ENCODE data around the gene TMEM253.

Gene TMEM253

GRCh38 chr14:21063479-21063878, 37.4 kb upstream of the TMEM253 start:
- Mint-ChIP-seq H3K36me3 (ENCODE audit: insufficient read depth) (peaks cover 2% of the 10 kb centered on the region), H3K4me3 (no peak overlapping the region), H3K9me3 (no peaks in the 10 kb centered on the region), H3K27ac (no peak overlapping the region), H3K4me1 (ENCODE audit: low read depth in 2 of 2) (peaks cover 1% of the 10 kb centered on the region in 2 donors), H3K27me3 (peaks cover 78 to 85% of the 10 kb centered on the region in 2 donors)
- DNase-seq (no peak), ATAC-seq (replicated peaks) (no peak)

- H3K27ac Mint-ChIP-seq = no peak overlapping the region
- H3K4me3 Mint-ChIP-seq = no peak overlapping the region
- no peaks in the 10 kb centered on the region for H3K9me3 Mint-ChIP-seq
- ATAC-seq (replicated peaks) (no peak), DNase-seq (no peak)
- peaks cover 28 to 31% of the 10 kb centered on the region in 2 donors for H3K4me1 Mint-ChIP-seq (ENCODE audit: low read depth in 2 of 2)
- H3K36me3 Mint-ChIP-seq (ENCODE audit: insufficient read depth) = peaks cover 8% of the 10 kb centered on the region
- peaks cover 89 to 90% of the 10 kb centered on the region in 2 donors for H3K27me3 Mint-ChIP-seq
Measured at GRCh38 chr14:21066882-21067502, 33.9 kb upstream of the TMEM253 start.

- peaks cover 28 to 34% of the 10 kb centered on the region in 2 donors for H3K4me1 Mint-ChIP-seq (ENCODE audit: low read depth in 2 of 2)
Measured at GRCh38 chr14:21068521-21069387, 32.1 kb upstream of the TMEM253 start.

GRCh38 chr14:21069388-21070082, 31.3 kb upstream of the TMEM253 start:
- ATAC-seq (replicated peaks) (peak; percentile 36), DNase-seq (peak; percentile 18 to 29 (median 28))
- no peaks in the 10 kb centered on the region for H3K9me3 Mint-ChIP-seq
- H3K27me3 Mint-ChIP-seq = peaks cover 83 to 94% of the 10 kb centered on the region in 2 donors
- H3K36me3 Mint-ChIP-seq (ENCODE audit: insufficient read depth) = peaks cover 11% of the 10 kb centered on the region
- H3K4me3 Mint-ChIP-seq = peak overlapping the region; percentile 85 to 86
- peak overlapping the region; percentile 92 to 93 for H3K27ac Mint-ChIP-seq
- peaks cover 28 to 34% of the 10 kb centered on the region in 2 donors for H3K4me1 Mint-ChIP-seq (ENCODE audit: low read depth in 2 of 2)

More at GRCh38 chr14:21068521-21069387, 32.1 kb upstream of the TMEM253 start:
- DNase-seq = peak; percentile 56 to 62 (median 58)
- peak; percentile 64 for ATAC-seq (replicated peaks)
- Mint-ChIP-seq H3K27ac (peak overlapping the region; percentile 92 to 93), H3K9me3 (no peaks in the 10 kb centered on the region), H3K27me3 (peaks cover 89 to 90% of the 10 kb centered on the region in 2 donors), H3K4me3 (peak overlapping the region; percentile 85 to 86), H3K36me3 (ENCODE audit: insufficient read depth) (peaks cover 11% of the 10 kb centered on the region)

GRCh38 chr14:21070083-21070609, 30.7 kb upstream of the TMEM253 start, which contains the start of gene ARHGEF40:
Gene ARHGEF40 (plus strand): TSS chr14:21070304. CDS start chr14:21070397, 93 bp downstream.
- DNase-seq (peak in 1 of 3 experiments; percentile 24), ATAC-seq (replicated peaks) (peak; percentile 10)
- Mint-ChIP-seq H3K9me3 (no peaks in the 10 kb centered on the region), H3K4me1 (ENCODE audit: low read depth in 2 of 2) (peaks cover 28 to 34% of the 10 kb centered on the region in 2 donors), H3K4me3 (peak within 1 kb of the TSS; percentile 85 to 86), H3K27me3 (peaks cover 80 to 89% of the 10 kb centered on the region in 2 donors), H3K27ac (peak within 1 kb of the TSS; percentile 92 to 93), H3K36me3 (ENCODE audit: insufficient read depth) (peaks cover 11% of the 10 kb centered on the region)

- ATAC-seq (replicated peaks) (peak; percentile 35), DNase-seq (peak in 2 of 3 experiments; percentile 18)
- peak overlapping the region; percentile 86 to 90 for H3K27ac Mint-ChIP-seq
- H3K4me3 Mint-ChIP-seq = peak overlapping the region; percentile 85
- H3K9me3 Mint-ChIP-seq = no peaks in the 10 kb centered on the region
- peaks cover 28 to 34% of the 10 kb centered on the region in 2 donors for H3K4me1 Mint-ChIP-seq (ENCODE audit: low read depth in 2 of 2)
- peaks cover 74 to 84% of the 10 kb centered on the region in 2 donors for H3K27me3 Mint-ChIP-seq
- H3K36me3 Mint-ChIP-seq (ENCODE audit: insufficient read depth) = peaks cover 11% of the 10 kb centered on the region
Measured at GRCh38 chr14:21070610-21071224, 30.1 kb upstream of the TMEM253 start.

- peak; percentile 38 for ATAC-seq (replicated peaks)
- H3K27ac Mint-ChIP-seq = peak overlapping the region; percentile 86 to 90
- peak in 2 of 3 experiments; percentile 18 to 20 for DNase-seq
- H3K9me3 Mint-ChIP-seq = no peaks in the 10 kb centered on the region
- H3K4me3 Mint-ChIP-seq = peak overlapping the region; percentile 85
- H3K4me1 Mint-ChIP-seq (ENCODE audit: low read depth in 2 of 2) = peaks cover 28 to 34% of the 10 kb centered on the region in 2 donors
- peaks cover 11% of the 10 kb centered on the region for H3K36me3 Mint-ChIP-seq (ENCODE audit: insufficient read depth)
- H3K27me3 Mint-ChIP-seq = peaks cover 72 to 81% of the 10 kb centered on the region in 2 donors
Measured at GRCh38 chr14:21071225-21072030, 29.4 kb upstream of the TMEM253 start.

GRCh38 chr14:21072031-21072473, 28.8 kb upstream of the TMEM253 start:
- ATAC-seq (replicated peaks) (no peak), DNase-seq (no peak)
- Mint-ChIP-seq H3K4me1 (ENCODE audit: low read depth in 2 of 2) (peaks cover 28 to 34% of the 10 kb centered on the region in 2 donors), H3K4me3 (peak overlapping the region; percentile 85), H3K9me3 (no peaks in the 10 kb centered on the region), H3K36me3 (ENCODE audit: insufficient read depth) (peaks cover 11% of the 10 kb centered on the region), H3K27ac (peak overlapping the region in 1 of 2 donors; percentile 86), H3K27me3 (peaks cover 66 to 76% of the 10 kb centered on the region in 2 donors)

GRCh38 chr14:21072781-21073339, 28.0 kb upstream of the TMEM253 start:
- H3K36me3 Mint-ChIP-seq (ENCODE audit: insufficient read depth) = peaks cover 11% of the 10 kb centered on the region
- peak overlapping the region; percentile 85 for H3K4me3 Mint-ChIP-seq
- DNase-seq (no peak), ATAC-seq (replicated peaks) (no peak)
- no peaks in the 10 kb centered on the region for H3K9me3 Mint-ChIP-seq
- H3K4me1 Mint-ChIP-seq (ENCODE audit: low read depth in 2 of 2) = peaks cover 28 to 34% of the 10 kb centered on the region in 2 donors
- H3K27ac Mint-ChIP-seq = no peak overlapping the region
- H3K27me3 Mint-ChIP-seq = peaks cover 58 to 71% of the 10 kb centered on the region in 2 donors

GRCh38 chr14:21073921-21074320, 26.9 kb upstream of the TMEM253 start:
- ATAC-seq (replicated peaks) (no peak), DNase-seq (no peak)
- peaks cover 7% of the 10 kb centered on the region for H3K36me3 Mint-ChIP-seq (ENCODE audit: insufficient read depth)
- no peaks in the 10 kb centered on the region for H3K9me3 Mint-ChIP-seq
- H3K27me3 Mint-ChIP-seq = peaks cover 50 to 71% of the 10 kb centered on the region in 2 donors
- no peak overlapping the region for H3K27ac Mint-ChIP-seq
- H3K4me1 Mint-ChIP-seq (ENCODE audit: low read depth in 2 of 2) = peaks cover 22 to 29% of the 10 kb centered on the region in 2 donors
- no peak overlapping the region for H3K4me3 Mint-ChIP-seq

GRCh38 chr14:21074398-21075272, 26.2 kb upstream of the TMEM253 start:
- Mint-ChIP-seq H3K36me3 (ENCODE audit: insufficient read depth) (peaks cover 5% of the 10 kb centered on the region), H3K27me3 (peaks cover 43 to 66% of the 10 kb centered on the region in 2 donors), H3K27ac (no peak overlapping the region), H3K4me3 (no peak overlapping the region), H3K4me1 (ENCODE audit: low read depth in 2 of 2) (peaks cover 16 to 21% of the 10 kb centered on the region in 2 donors), H3K9me3 (no peaks in the 10 kb centered on the region)
- DNase-seq (no peak), ATAC-seq (replicated peaks) (no peak)

Data from effector memory CD8-positive, alpha-beta T cell (primary cell).